Activated T-cell treated with anti-CD3 and anti-CD28 coated beads, Interleukin-2, amount 50 U/mL, for 72 hours (primary cell): ENCODE measurements around the gene CENPS. TPM values are rescaled to one million over a fixed set of nuclear protein-coding genes. Genes with fewer than 3 reads are reported as not detected.
"Not testable (repeated sequence)": the region's sequence is repeated elsewhere in the genome, so short reads cannot be mapped to it uniquely, and the experiment has no call there.

ENCODE experiments used
- ATAC-seq, 2 donors: fragments of 150-1000 bp; cut with Tn5 transposase; replicated peaks in 1 of 2; 2 replicates each; pipeline ENCODE4 v1.10.0; 2021; ENCODE audit warnings: moderate library complexity in 2 of 2, mild to moderate bottlenecking in 1 of 2
- DNase-seq, 2 donors: peaks; one replicate each; pipeline ENCODE4 v3.0.0; 2021 to 2022; ENCODE audit warnings: mixed read lengths in 1 of 2
- H3K27ac Mint-ChIP-seq: one replicate; pipeline ENCODE4 v1.8.0; 2022; ENCODE audit warnings: mild to moderate bottlenecking, moderate library complexity, mixed read lengths
- H3K27me3 Mint-ChIP-seq: one replicate; pipeline ENCODE4 v1.8.0; 2022; ENCODE audit warnings: low read depth, mixed read lengths
- H3K36me3 Mint-ChIP-seq, 2 donors: one replicate each; pipeline ENCODE4 v1.8.0; 2022; ENCODE audit warnings: mixed read lengths in 2 of 2, mild to moderate bottlenecking in 1 of 2; ENCODE audit not compliant: insufficient read depth in 2 of 2
- H3K4me1 Mint-ChIP-seq: one replicate; pipeline ENCODE4 v1.8.0; 2022; ENCODE audit warnings: low read depth, mixed read lengths
- H3K4me3 Mint-ChIP-seq, 2 donors: one replicate each; pipeline ENCODE4 v1.8.0; 2022; ENCODE audit warnings: mild to moderate bottlenecking in 2 of 2, mixed read lengths in 2 of 2, moderate library complexity in 2 of 2
- H3K9me3 Mint-ChIP-seq, 2 donors: one replicate each; pipeline ENCODE4 v1.8.0; 2022; ENCODE audit warnings: mixed read lengths in 2 of 2
- total RNA-seq, 2 donors: library from RNA; stranded (reverse); gene quantifications; one replicate each; pipeline ENCODE4 v1.2.3, GENCODE V29; 2022

CENPS gene
- total RNA-seq, 2 donors from 2014 or later, result 15.7 to 16.8 TPM

DNA sequence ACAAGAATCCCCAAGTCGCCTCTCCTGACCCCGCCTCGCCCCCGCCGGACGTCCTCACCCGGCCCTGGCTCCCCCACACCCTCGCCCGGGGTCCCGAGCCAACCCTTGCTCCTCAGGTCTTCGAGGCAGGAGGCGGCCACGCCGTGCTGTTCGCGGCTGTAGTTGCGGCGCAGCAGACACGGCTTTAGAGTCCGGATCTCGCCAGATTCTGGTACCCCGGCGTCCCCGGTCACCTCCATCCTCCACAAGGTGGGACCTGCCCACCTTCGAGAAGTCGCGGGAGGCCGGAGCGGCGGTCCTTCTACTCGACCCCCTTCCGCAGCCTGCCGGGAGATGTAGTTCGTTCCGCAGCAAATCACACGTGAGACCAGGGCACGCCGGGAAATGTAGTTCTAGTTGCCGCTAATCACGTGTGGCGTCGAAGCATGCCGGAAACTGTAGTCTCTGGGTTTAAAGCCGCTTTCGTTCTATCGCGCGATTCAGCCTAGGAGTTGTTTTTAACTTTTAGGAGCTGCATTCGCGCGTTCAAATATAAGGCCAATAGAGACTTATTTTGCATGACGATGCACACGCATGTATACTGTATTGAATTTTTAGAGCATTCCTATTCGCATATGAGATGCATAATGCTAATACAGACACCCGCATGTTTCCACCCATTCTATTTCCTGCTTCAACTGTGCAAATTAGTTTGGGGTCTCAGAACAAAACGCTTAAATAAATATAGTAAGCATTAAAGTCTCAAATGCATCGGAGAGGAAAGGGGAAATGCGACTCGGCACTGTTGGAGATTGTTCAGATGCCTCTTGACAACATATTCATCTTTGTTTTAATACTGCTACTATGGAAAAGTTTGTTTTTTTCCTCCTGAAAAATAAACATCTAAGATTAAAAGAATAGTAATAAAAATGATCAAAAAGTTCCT is 42.2 kb downstream of the CENPS start, which contains the start of gene DFFA:
Gene DFFA, minus strand, starts transcription at position 310 of the 925 bp plus-strand sequence. Its CDS starts 71 bp downstream, at position 239.
- peaks cover 59% of the 10 kb centered on the region for H3K4me1 Mint-ChIP-seq
- ATAC-seq (peak; percentile 84 to 85), DNase-seq (peak; percentile 91 to 95)
- no peaks in the 10 kb centered on the region for H3K27me3 Mint-ChIP-seq
- peak within 1 kb of the TSS; percentile 99 for H3K4me3 Mint-ChIP-seq
- no peaks in the 10 kb centered on the region for H3K9me3 Mint-ChIP-seq
- H3K27ac Mint-ChIP-seq, result peak within 1 kb of the TSS; percentile 97
- peaks cover 8 to 11% of the 10 kb centered on the region in 2 donors for H3K36me3 Mint-ChIP-seq

DNA sequence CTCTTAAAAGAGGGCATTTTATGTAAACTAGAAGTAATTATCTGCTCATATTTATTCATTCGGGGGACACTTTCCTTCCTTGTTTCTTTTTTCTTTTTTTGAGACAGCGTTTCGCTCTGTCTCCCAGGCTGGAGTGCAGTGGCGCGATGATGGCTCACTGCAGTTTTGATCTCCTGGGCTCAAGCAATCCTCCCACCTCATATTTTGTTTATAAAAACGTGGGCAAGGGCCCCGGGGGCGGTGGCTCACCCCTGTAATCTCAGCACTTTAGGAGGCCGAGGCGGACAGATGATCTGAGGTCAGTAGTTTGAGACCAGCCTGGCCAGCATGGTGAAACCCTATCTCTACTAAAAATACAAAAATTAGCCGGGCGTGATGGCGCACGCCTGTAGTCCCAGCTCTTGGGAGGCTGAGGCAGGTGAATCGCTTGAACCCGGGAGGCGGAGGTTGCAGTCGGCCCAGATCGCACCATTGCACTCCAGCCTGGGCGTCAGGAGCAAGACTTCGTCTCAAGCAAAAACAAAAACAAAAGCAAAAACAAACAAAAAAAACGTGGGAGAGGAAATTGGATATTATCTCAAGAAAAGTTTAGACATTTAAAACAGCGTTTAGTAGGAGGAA is 43.0 kb downstream of the CENPS start:
- Mint-ChIP-seq H3K4me3 (peak overlapping the region; percentile 99), H3K27ac (peak overlapping the region; percentile 46), H3K9me3 (no peaks in the 10 kb centered on the region), H3K36me3 (peaks cover 4 to 8% of the 10 kb centered on the region in 2 donors), H3K27me3 (no peaks in the 10 kb centered on the region), H3K4me1 (peaks cover 60% of the 10 kb centered on the region)
- ATAC-seq (no peak), DNase-seq (no peak)

DNA sequence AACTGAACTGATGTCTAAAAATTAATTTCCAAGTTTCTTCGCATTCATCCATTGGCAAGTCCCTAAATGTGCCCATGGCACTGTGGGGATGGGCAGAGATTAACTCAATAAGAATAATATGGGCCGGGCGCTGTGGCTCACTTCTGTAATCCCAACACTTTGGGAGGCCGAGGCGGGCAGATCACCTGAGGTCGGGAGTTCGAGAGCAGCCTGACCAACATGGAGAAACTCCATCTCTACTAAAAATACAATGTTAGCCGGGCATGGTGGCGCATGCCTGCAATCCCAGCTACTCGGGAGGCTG is 44.0 kb downstream of the CENPS start:
- not testable (repeated sequence) for H3K9me3 Mint-ChIP-seq
- H3K4me3 Mint-ChIP-seq, result peak overlapping the region; percentile 89 to 95

DNA sequence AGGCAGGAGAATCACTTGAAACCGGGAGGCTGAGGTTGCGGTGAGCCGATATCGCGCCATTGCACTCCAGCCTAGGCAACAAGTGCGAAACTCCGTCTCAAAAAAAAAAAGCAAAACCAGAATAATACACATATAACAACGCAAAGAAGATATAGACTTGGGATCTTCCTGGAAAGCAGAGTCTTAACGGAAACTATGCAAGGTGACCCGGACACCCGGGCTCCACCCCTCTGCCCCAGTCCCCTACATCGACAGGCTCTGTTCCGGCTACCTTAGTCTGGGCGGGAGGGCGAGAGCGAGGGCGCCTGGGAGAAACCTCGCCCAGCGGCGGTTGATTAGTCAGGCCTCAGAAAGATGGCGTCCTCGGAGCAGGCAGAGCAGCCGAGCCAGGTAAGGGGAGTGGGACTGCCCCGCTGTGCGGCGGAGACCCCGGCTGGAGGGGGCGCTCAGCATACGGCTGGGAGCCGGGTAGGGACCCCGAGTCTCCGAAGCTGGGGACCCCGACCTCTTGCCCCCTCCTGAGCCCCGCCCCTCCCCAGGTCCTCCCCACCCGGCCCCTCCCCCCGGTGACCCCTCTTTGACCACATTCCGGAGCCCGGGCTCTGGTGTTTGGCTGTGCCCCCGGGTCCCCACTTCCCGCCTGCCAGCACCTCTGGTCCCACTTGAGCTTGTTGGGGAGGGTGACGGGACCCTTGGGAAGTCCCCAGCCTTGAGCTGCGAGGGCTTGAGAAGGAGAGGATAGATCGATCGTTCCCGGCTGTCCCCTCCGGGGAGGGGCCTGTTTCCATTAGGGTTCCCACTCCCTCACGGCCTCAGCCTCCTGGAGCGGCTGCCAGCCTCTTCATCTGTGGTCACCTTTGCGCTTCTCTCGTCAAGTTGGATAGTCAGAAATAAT is 44.6 kb downstream of the CENPS start, which contains the start of gene PEX14:
Gene PEX14, plus strand, starts transcription at position 338 of the 895 bp plus-strand sequence. Its CDS starts 17 bp downstream, at position 355.
- Mint-ChIP-seq H3K27ac (peak within 1 kb of the TSS; percentile 94), H3K27me3 (no peaks in the 10 kb centered on the region), H3K4me1 (peaks cover 60% of the 10 kb centered on the region), H3K36me3 (peaks cover 3 to 6% of the 10 kb centered on the region in 2 donors), H3K4me3 (peak within 1 kb of the TSS; percentile 94 to 95), H3K9me3 (no peaks in the 10 kb centered on the region)
- peak; percentile 88 for ATAC-seq
- DNase-seq, result peak; percentile 91 to 93

More for the DNA sequence above, 44.0 kb downstream of the CENPS start:
- not testable (repeated sequence) for ATAC-seq, H3K27me3 Mint-ChIP-seq, H3K36me3 Mint-ChIP-seq, DNase-seq
- H3K4me1 Mint-ChIP-seq, result peaks cover 60% of the 10 kb centered on the region
- peak overlapping the region; percentile 81 for H3K27ac Mint-ChIP-seq

DNA sequence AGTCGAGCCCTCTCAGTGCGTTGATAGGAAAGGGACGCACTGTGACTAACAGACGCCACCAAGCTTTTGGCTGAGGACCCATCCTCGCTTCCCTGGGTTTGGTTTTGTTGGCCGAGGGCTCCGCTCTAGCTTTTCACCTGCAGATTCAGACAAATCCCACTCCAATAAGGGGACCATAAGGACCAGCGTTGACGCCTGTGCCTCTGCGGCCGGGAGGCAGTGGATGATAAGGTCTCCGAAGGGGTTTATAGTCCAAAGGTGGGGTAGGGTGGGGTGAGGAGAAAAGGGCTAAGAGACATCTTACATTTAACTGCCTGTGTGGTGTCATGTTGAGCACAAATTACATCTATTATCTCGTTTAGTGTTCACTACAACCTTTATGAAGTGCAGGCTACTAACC is 45.3 kb downstream of the CENPS start:
- Mint-ChIP-seq H3K4me1 (peaks cover 60% of the 10 kb centered on the region), H3K9me3 (no peaks in the 10 kb centered on the region), H3K36me3 (peaks cover 3 to 6% of the 10 kb centered on the region in 2 donors), H3K27ac (peak overlapping the region; percentile 94), H3K27me3 (no peaks in the 10 kb centered on the region), H3K4me3 (peak overlapping the region; percentile 94 to 95)
- ATAC-seq (peak in 1 of 2 donors; percentile 1), DNase-seq (no peak)

DNA sequence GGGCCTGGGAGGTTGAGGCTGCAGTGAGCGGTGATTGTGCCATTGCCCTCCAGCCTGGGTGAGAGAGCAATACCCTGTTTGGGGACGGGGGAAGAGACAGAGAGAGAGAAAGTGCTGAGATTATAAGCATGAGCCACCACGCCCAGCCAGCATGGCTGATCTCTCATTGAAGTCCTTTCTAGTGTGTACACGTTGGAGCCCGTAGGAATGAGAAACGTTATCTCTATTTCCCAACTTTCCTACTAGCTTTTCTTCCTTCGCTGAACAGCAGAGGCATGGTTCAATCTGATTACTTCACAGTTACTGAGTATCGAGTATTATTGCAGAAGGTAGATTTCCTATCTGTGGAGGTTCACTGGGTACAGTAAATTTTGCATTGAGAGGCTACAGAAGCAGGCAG is 49.1 kb downstream of the CENPS start:
- no peak overlapping the region for H3K27ac Mint-ChIP-seq
- ATAC-seq, result no peak
- H3K9me3 Mint-ChIP-seq, result no peaks in the 10 kb centered on the region
- H3K4me1 Mint-ChIP-seq, result peaks cover 27% of the 10 kb centered on the region
- H3K27me3 Mint-ChIP-seq, result no peaks in the 10 kb centered on the region
- no peak for DNase-seq
- peaks cover 0 to 4% of the 10 kb centered on the region in 2 donors for H3K36me3 Mint-ChIP-seq
- no peak overlapping the region for H3K4me3 Mint-ChIP-seq

DNA sequence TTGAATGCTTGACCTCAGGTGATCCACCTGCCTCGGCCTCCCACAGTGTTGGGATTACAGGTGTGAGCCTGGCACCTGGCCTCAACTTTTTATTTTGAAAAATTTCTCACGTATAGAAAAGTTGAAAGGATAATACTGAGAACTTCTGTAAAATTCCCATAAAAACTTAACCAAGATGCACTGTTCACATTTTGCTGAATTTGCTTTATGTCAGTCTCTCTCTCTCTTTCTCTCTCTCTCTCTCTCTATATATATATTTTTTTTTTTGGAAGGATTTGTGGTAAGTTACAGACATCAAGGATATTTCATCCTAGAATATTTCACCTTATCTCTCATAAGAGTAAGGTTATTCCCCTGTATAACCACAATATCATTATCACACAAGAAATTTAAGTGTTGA is 50.4 kb downstream of the CENPS start:
- peaks cover 2% of the 10 kb centered on the region in 2 donors for H3K36me3 Mint-ChIP-seq
- no peaks in the 10 kb centered on the region for H3K9me3 Mint-ChIP-seq
- peaks cover 20% of the 10 kb centered on the region for H3K4me1 Mint-ChIP-seq
- ATAC-seq, result no peak
- no peak overlapping the region for H3K4me3 Mint-ChIP-seq
- H3K27ac Mint-ChIP-seq, result no peak overlapping the region
- DNase-seq, result no peak
- no peaks in the 10 kb centered on the region for H3K27me3 Mint-ChIP-seq

DNA sequence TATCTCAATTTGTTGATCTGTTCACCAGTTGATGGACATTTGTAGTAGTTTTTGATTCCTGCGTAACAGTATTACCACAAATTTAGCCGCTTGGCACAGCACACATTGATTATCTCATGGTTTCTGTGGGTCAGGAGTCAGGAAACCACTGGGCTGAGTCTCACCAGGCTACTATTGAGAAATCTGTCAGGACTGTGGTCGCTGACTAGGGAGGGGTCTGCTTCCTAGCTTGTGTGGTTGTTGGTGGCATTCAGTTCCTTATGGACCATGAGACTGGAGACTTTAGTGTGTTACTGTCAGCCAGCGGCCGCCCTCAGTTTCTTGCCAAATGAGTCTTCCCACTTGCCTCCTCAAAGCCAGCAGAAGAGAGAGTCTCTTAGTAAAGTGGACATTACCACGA is 54.3 kb downstream of the CENPS start:
- no peak overlapping the region for H3K27ac Mint-ChIP-seq
- no peak for ATAC-seq
- no peak overlapping the region for H3K4me3 Mint-ChIP-seq
- peaks cover 1 to 6% of the 10 kb centered on the region in 2 donors for H3K36me3 Mint-ChIP-seq
- DNase-seq, result no peak
- H3K27me3 Mint-ChIP-seq, result no peaks in the 10 kb centered on the region
- H3K9me3 Mint-ChIP-seq, result no peaks in the 10 kb centered on the region
- H3K4me1 Mint-ChIP-seq, result peaks cover 4% of the 10 kb centered on the region

DNA sequence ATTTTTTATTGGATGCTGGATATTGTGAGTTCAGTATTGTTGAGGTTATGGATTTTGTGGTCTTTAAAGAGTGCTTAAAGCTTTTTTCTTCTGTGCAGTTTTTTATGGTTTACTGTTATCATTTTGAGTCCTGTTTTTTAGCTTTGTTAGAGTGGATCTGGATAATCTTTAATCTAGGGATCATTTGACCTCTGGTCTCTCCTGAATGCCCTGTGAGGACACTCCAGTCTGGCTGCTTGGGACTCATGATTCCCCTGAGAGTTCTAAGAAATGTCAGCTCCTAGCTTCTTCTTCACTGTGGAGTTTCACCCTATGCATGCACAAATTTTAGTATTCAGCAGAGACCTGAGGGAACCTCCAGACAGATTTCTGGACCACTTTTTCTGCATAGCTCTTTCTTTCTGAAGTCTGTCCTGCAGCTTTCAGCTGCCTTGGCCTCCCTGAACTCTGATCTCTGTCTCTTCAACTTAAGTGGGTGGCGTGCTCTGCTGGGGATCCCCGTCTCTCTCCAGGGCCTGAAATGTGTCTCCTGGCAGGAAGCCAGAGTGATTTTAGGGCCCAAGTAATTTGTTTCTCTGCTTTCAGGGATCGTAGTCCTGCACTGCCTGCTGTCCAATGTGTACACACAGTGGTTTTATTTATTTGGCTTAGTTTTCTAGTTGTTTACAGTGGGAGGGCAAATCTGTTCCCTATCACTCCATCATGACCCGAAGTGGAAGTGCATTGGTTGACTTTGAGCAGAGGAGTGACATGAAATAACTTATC is 59.2 kb downstream of the CENPS start:
- Mint-ChIP-seq H3K27me3 (no peaks in the 10 kb centered on the region), H3K36me3 (peaks cover 1 to 6% of the 10 kb centered on the region in 2 donors), H3K4me3 (no peak overlapping the region), H3K9me3 (no peaks in the 10 kb centered on the region), H3K4me1 (peaks cover 21% of the 10 kb centered on the region), H3K27ac (no peak overlapping the region)
- DNase-seq (no peak), ATAC-seq (no peak)

DNA sequence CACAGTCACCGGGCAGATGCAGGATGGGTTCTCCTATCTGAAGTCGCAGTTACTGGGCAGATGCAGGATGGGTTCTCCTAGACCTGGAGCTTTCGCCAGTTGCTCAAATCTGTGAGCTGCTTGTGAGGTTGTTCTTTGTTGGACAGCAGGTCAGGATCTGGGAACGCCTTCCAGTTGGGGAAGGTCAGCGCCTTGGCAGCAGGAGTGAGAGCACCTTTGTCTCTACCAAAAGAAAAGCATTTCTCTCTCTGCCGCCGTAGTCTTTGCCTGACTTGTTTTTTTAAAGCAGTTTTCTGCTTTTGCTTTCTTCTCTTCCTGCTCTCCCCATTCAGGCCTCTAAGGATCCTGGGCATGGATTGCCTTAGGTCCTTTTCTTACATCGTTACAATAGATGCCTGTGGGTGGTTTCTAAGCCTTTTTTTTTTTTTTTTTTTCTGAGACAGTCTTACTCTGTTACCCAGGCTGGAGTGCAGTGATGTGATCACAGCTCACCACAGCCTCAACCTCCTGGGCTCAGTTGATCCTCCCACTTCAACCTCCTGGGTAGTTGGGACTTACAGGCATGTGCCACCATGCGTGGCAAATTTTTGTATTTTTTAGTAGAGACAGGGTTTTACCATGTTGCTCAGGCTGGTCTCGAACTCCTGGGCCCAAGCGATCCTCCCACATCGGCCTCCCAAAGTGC is 60.2 kb downstream of the CENPS start:
- Mint-ChIP-seq H3K4me1 (peaks cover 31% of the 10 kb centered on the region), H3K27ac (no peak overlapping the region), H3K4me3 (no peak overlapping the region), H3K9me3 (no peaks in the 10 kb centered on the region), H3K36me3 (peaks cover 1 to 4% of the 10 kb centered on the region in 2 donors), H3K27me3 (no peaks in the 10 kb centered on the region)
- DNase-seq, result no peak
- ATAC-seq, result no peak
